ENCODE measurements around the gene KCNMA1.

Gene KCNMA1

GRCh38 chr10:77087366-77087765, 550.2 kb downstream of the KCNMA1 start:
- no peak for DNase-seq

GRCh38 chr10:77086081-77086480, 551.5 kb downstream of the KCNMA1 start:
- DNase-seq = no peak

- DNase-seq = no peak
These were observed 552.3 kb downstream of the KCNMA1 start for GRCh38 chr10:77085344-77085743.

DNA sequence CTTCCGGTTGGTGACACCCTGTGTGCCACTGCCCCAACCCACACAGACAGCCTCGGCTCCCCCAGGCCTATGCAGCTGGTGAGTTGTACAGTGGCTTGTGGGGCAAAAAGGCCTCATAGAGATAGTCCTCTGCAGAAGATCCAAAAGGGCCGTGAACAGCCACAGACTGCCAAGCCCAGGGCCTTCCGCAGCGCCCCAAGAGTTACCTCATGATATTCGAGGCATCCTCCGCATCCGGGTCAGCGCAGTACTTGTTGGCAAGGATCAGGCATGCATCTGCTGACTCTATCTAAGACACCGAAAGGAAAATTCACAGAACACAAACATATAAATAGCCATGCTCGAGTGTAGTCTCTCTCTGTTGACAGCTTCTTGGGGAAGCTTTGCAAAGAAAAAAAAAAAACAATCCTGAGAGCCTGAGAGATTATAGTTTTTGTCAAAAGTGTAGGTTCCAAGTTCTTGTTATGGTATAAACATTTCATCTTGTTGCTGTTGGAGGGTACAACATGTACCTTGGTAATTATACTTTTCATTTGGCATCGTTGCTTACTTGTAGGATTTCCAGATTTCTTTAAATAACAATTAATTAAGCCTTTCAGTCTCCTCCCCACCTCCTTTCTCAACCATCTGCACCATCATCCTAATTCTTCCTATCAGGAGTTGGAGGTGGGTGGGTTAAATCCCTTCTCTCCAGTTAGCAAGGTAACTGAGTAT, 553.0 kb downstream of the KCNMA1 start:
- no peak for DNase-seq

DNA sequence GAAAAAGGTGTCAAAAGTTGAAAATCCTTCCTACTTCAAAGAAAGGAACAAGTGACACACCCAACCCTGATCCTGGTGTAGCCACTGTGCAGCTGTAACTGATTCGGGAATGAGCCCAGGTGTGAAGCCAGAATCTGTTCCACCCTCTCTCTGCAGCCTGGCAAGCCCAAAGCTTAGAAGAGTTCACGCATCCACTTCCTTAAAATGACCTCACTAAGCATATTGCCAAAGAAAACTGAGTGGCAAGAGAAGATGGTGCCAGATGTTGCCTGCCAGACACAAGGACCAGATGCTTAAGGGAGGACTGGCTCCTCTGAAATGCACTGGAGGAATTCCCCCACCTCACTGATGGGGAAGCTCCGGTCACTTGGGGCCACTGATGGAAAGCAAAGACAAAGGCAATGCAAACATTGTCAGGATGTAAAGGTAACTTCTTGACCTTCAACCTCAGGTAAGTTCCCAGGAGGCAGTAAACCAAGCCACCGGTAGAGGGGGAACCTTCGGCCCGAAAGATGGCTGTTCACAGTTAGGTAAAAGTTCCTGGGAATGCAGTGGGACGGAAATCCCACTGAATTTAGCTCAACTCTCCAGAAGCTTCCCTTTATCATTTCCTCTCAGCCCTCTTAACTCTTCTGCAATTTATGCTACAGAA, 554.9 kb downstream of the KCNMA1 start:
- no peak for DNase-seq

DNA sequence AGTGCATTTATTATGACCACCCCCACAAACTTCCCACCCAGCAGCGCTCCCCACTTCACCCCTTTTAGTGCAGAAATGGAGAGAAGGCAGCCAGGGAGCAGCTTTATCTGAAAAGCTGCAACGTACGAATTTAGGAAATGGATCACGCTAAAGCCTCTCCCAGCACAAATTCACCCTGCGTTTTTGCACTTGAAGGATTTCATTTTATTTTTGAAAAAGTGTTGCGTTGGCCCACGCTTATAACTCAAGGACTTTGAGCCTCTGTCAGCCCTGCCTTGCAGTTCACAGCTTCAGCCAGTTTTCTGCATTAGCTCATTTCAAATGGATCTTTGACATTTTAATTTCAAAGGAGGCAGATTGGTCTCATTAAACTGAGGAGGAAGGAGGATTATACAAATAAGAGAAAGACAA, 556.1 kb downstream of the KCNMA1 start:
- DNase-seq = no peak

DNA sequence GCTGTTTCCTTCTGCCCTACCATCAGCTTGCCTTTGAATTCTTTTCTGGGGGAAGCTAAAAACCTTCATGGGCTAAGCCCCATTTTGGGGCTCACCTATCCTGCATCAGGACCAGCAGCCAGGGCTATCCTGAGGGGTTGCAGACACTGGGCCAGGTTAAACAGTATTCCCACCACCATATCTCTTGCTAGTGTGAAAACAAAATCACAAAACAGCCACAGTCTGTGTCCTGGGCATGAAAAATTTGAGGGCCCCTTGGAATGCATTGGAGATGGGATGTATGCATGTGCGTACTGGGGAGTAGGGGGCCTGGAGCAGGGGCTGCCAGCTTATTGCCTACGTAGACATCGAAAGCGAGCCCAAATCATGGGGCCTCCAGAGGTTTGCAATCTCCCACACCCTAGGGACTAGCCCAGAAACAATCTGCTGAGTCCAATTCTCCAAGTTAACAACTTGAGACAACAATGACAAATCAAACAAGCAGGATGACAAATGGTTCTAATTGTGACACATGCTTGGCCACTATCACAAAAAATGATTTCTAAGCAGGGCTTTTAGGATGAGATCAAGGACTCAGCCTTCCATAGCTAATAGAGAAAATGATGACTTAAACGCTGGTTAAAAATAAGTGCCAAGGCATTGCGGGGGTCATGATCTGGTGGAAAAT, 557.1 kb downstream of the KCNMA1 start:
- no peak for DNase-seq

GRCh38 chr10:77079592-77080300, 557.9 kb downstream of the KCNMA1 start:
- DNase-seq = no peak

- DNase-seq = no peak
These were observed 560.2 kb downstream of the KCNMA1 start for GRCh38 chr10:77077316-77077945.

- no peak for DNase-seq
These were observed 561.7 kb downstream of the KCNMA1 start for GRCh38 chr10:77075926-77076325.

GRCh38 chr10:77074104-77074624, 563.4 kb downstream of the KCNMA1 start:
- no peak for DNase-seq

GRCh38 chr10:77073663-77073960, 564.0 kb downstream of the KCNMA1 start:
- DNase-seq = no peak

DNA sequence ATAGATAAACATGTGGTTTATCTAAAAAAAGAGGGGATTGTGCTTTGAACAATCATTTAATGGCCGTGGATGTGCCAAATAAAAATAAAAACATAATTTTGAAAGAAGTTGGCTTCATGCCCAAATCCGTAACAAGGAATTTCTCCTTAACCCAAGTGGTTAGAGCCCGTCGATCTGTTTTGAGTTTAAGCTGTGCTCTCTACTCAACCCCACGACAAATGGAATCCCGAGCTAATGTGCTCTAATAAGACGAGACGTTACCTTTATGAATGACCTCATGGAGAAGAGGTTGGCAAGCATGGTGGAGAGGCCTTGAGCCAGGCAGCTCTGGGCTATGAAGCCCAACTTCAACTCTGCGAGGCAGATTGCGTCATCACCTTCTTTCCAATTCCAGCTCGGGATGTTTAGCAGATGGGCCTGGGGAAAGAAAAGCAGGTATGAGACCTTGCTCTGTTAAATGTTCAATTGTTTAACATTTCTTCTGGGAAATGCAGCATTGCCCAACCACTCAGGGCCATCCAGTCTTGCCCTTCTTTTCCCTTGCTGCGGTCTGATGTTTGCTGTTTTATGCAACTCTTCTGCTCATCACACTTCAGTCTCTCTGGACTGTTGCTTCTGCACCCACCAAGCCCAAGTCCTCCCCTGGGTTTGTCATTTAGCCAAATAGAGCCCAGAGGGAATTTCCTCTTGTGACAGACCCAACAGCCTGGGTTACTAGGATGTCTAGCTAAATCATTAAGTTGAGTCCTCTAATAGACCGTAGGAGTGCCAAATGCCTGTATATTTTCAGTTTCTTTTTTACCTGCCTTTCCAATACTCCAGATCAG, 564.6 kb downstream of the KCNMA1 start:
- DNase-seq = no peak

DNA sequence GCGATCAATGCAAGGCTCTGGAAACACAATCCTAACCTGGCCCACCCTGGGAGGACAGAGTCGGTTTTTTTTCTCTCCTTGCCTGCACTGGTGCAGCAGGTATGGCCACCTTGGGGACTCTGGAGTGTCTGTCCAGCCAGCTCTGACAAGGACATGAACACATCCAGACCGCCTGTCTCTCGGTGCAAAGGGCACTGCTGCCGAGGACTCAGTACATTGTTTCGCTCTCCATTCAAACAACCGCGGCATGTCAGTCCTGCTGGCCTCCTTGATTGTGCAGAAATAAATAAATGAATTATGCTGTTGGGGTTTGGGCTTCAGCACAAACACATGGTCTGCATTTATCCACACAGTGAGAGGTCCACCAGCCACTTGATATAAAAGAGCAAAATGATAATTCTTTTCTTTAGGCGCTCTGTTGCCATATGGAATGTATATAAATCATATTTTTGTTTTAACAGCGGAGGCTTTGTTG, 565.2 kb downstream of the KCNMA1 start:
- DNase-seq = no peak

GRCh38 chr10:77071956-77072355, 565.7 kb downstream of the KCNMA1 start:
- DNase-seq = no peak

- no peak for DNase-seq
These were observed 566.6 kb downstream of the KCNMA1 start for GRCh38 chr10:77071001-77071511.

DNA sequence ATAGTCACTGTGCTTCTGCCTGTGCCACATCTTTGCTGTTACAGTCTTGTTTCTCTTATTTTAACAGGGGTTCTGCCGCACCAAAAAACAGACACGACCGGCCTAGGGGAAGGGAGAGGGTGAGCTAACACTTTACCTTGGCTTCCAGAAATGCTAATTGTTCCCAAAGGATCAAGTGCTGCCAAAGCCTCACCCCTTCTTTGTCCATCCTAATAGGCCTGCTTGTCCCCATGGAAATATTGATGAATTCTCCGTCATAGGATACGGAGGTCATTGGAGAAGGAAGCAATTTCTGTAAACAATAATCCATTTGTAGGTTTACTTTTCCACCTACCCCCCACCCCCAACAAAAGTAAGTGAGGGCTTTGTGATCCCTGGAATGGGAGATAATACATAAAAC, 567.3 kb downstream of the KCNMA1 start:
- DNase-seq = no peak

DNA sequence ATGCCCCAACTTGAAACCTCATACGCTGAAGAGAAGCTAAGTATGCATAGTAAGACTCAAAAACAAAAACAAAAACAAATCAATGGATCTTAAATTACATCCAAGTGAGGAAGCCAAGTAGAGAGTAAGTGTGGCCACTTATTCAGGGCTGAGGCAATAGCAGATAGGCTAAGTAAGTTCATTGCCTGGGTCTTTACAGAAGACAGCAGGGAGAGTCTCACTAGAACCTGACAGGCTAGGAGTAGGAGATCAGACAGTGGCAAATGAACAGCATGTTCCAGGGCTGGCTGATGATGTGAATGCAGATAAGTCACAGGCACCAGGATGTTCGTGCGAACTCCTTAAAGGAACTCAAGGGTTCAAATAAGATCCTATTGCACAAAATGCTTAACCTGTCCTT, 568.6 kb downstream of the KCNMA1 start:
- no peak for DNase-seq

GRCh38 chr10:77068272-77068671, 569.3 kb downstream of the KCNMA1 start:
- DNase-seq = no peak

- DNase-seq = no peak
These were observed 575.2 kb downstream of the KCNMA1 start for GRCh38 chr10:77062381-77062780.

DNA sequence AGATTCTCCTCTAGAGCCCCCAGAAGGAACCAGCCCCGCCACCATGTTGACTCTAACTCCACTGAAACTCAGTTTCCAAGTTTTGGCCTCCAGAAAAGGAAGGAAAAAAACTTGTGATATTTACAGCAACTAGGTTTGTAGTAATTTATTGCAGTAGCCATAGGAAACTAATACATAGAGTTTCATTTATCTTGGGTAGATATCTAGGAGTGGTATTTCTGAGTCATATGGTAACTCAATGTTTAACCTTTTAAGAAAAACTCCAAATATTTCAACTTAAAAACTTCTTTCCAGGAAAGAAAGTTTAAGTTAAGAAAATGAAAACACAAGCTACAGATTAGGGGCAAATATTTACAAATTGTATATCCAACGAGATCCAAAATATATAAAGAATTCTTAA, 576.7 kb downstream of the KCNMA1 start:
- DNase-seq = no peak

DNA sequence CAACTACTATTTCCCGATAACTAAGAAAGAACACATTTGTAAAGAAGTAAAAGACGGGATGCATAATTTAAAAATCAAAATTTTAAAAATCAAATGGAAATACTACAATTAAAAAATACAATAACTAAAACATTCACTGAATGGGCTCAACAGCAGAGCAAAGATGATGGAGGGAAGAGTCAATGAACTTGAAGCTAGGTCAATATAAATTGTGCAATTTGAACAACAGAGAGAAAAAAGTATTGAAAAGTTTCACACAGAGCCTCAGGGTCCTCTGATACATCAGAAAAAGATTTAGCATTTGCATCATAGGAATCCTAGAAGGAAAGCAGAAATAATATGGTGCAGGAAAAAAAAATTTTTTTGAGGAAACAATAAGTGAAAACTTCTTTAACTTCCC, 581.0 kb downstream of the KCNMA1 start:
- DNase-seq = no peak

Measured in GDM1 (cell line).